HCT116 (cell line): ENCODE data around the gene IGLL1.

ENCODE experiments used
- SIN3A ChIP-seq: IDR thresholded peaks from 2 replicates; pipeline ENCODE4 v1.6.1; 2012; ENCODE audit warnings: low read depth
- TF ChIP-seq, protein P1 (sequence below), 3 experiments: fragments of 200-600 bp in 1 of 3; sonication (generic) in 1 of 3; IDR thresholded peaks in 2 of 3; conservative IDR thresholded peaks in 1 of 3; 2 replicates each; pipeline ENCODE4 v1.5.1; 2012 to 2017; ENCODE audit warnings: low read depth in 2 of 3, low read length in 2 of 3, antibody characterized with exemption in 1 of 3, borderline replicate concordance in 1 of 3, control low read depth in 1 of 3, mild to moderate bottlenecking in 1 of 3, mixed read lengths in 1 of 3, mixed run types in 1 of 3, moderate library complexity in 1 of 3; ENCODE audit not compliant: insufficient read depth in 1 of 3

DNA sequence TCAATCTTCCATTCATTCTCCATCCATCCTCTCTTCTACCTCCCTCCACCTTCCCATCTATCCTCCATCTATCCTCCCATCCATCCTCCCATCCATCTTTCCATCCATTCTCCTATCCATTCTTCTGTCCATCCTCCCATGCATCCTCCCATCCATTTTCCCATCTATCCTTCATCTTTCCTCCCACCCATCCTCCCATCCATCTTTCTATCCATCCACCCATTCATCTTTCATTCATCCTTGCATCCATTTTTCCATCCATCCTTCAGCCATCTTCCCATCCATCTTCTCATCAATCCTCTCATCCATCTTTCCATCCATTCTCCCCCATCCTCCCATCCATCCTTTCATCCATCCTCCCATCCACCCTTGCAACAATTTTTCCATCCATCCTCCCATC, 27.5 kb downstream of the IGLL1 start:
- TF ChIP-seq, protein P1, sequence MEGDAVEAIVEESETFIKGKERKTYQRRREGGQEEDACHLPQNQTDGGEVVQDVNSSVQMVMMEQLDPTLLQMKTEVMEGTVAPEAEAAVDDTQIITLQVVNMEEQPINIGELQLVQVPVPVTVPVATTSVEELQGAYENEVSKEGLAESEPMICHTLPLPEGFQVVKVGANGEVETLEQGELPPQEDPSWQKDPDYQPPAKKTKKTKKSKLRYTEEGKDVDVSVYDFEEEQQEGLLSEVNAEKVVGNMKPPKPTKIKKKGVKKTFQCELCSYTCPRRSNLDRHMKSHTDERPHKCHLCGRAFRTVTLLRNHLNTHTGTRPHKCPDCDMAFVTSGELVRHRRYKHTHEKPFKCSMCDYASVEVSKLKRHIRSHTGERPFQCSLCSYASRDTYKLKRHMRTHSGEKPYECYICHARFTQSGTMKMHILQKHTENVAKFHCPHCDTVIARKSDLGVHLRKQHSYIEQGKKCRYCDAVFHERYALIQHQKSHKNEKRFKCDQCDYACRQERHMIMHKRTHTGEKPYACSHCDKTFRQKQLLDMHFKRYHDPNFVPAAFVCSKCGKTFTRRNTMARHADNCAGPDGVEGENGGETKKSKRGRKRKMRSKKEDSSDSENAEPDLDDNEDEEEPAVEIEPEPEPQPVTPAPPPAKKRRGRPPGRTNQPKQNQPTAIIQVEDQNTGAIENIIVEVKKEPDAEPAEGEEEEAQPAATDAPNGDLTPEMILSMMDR (IDR thresholded peaks at IDR 0.05 in 2 of 3, conservative IDR thresholded peaks at IDR 0.05 in 1 of 3; ENCODE audit: borderline replicate concordance in 1 of 3, insufficient read depth in 1 of 3, low read depth in 2 of 3, low read length in 2 of 3) = no peak
- no peak for TF ChIP-seq SIN3A
